Activated T-cell treated with anti-CD3 and anti-CD28 coated beads, Interleukin-2, amount 50 U/mL, for 4 hours (primary cell): ENCODE measurements around the gene UBAP2. TPM values are rescaled to one million over a fixed set of nuclear protein-coding genes. Genes with fewer than 3 reads are reported as not detected.
"Not testable (repeated sequence)": the region's sequence is repeated elsewhere in the genome, so short reads cannot be mapped to it uniquely, and the experiment has no call there.

Experiments used
- ATAC-seq, 2 donors: fragments of 200-7000 bp; cut with Tn5 transposase; one replicate each; pipeline ENCODE4 v1.10.0; 2021
- DNase-seq: peaks from one replicate; pipeline ENCODE4 v3.0.0-alpha.2; 2020
- H3K27me3 Mint-ChIP-seq: one replicate; pipeline ENCODE4 v1.8.0; 2021; ENCODE audit warnings: low read depth, mixed read lengths
- H3K36me3 Mint-ChIP-seq: one replicate; pipeline ENCODE4 v1.8.0; 2022; ENCODE audit warnings: mixed read lengths; ENCODE audit not compliant: insufficient read depth
- H3K4me1 Mint-ChIP-seq: one replicate; pipeline ENCODE4 v1.8.0; 2021; ENCODE audit warnings: low read depth, mixed read lengths
- H3K4me3 Mint-ChIP-seq: one replicate; pipeline ENCODE4 v1.8.0; 2021; ENCODE audit warnings: mild to moderate bottlenecking, moderate library complexity, mixed read lengths
- H3K9me3 Mint-ChIP-seq: one replicate; pipeline ENCODE4 v1.8.0; 2021; ENCODE audit warnings: mixed read lengths
- total RNA-seq, 3 donors: library from RNA; stranded (reverse); gene quantifications; one replicate each; pipeline ENCODE4 v1.2.1, GENCODE V29; 2021

Gene UBAP2
- total RNA-seq, 3 donors from 2014 or later = 47.9 to 59.4 (median 52.3) TPM

GRCh38 chr9:34070606-34071324 is 22.1 kb upstream of the UBAP2 start:
- no peak for DNase-seq
- ATAC-seq = no peak
- no peaks in the 10 kb centered on the region for H3K27me3 Mint-ChIP-seq

DNA sequence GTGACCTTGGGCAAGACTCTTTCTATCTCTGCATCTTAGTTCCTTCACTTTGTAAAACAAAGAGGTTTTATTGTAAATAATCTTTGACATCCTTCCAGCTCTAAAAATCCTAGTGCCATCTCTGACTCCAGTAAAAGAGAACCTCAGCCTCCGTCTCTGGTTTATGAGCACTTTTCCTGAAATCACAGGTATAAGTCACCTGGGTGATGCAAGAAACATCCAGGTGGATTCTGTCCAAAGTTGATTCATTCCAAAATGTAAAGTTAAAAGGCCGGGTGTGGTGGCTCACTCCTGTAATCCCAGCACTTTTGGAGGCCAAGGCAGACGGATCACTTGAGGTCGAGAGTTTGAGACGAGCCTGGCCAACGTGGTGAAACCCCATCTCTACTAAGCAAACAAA is 21.1 kb upstream of the UBAP2 start:
- H3K36me3 Mint-ChIP-seq = no peaks in the 10 kb centered on the region
- H3K9me3 Mint-ChIP-seq = no peaks in the 10 kb centered on the region
- ATAC-seq = no peak
- no peak for DNase-seq
- H3K4me1 Mint-ChIP-seq = peaks cover 2% of the 10 kb centered on the region
- no peak overlapping the region for H3K4me3 Mint-ChIP-seq
- H3K27me3 Mint-ChIP-seq = no peaks in the 10 kb centered on the region

More at GRCh38 chr9:34070606-34071324, 22.1 kb upstream of the UBAP2 start:
- H3K4me3 Mint-ChIP-seq = no peak overlapping the region
- no peaks in the 10 kb centered on the region for H3K9me3 Mint-ChIP-seq
- no peaks in the 10 kb centered on the region for H3K36me3 Mint-ChIP-seq
- peaks cover 2% of the 10 kb centered on the region for H3K4me1 Mint-ChIP-seq

DNA sequence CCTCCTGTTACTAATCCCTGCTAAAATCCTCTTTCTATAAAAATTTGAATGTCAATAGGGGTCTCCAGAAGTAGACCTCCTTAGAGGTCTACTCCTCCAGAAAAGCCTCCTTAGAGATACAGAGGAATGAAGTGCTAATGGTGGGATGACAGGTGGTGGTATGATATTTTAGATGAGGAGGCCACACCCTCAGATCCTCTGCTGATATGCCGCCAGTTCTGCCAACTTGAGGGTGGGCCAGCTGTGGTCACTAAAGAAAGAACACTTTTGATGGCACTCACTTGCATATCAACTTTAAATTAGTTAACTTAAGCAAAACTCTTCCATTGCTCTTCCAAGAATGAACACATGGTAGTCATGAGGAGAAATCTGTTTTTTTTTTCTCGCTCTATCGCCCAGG is 16.9 kb upstream of the UBAP2 start:
- no peak overlapping the region for H3K4me3 Mint-ChIP-seq
- peaks cover 2% of the 10 kb centered on the region for H3K4me1 Mint-ChIP-seq
- no peaks in the 10 kb centered on the region for H3K9me3 Mint-ChIP-seq
- DNase-seq (no peak), ATAC-seq (no peak)
- no peaks in the 10 kb centered on the region for H3K36me3 Mint-ChIP-seq
- no peaks in the 10 kb centered on the region for H3K27me3 Mint-ChIP-seq

GRCh38 chr9:34059954-34060353 is 11.3 kb upstream of the UBAP2 start:
- Mint-ChIP-seq H3K9me3 (no peaks in the 10 kb centered on the region), H3K4me3 (no peak overlapping the region), H3K27me3 (no peaks in the 10 kb centered on the region), H3K36me3 (no peaks in the 10 kb centered on the region), H3K4me1 (no peaks in the 10 kb centered on the region)
- no peak for ATAC-seq
- DNase-seq = no peak

- DNase-seq (no peak), ATAC-seq (no peak)
- H3K4me1 Mint-ChIP-seq = no peaks in the 10 kb centered on the region
- no peaks in the 10 kb centered on the region for H3K9me3 Mint-ChIP-seq
- H3K36me3 Mint-ChIP-seq = no peaks in the 10 kb centered on the region
- no peaks in the 10 kb centered on the region for H3K27me3 Mint-ChIP-seq
- H3K4me3 Mint-ChIP-seq = no peak overlapping the region
Observed at GRCh38 chr9:34059281-34059680, 10.6 kb upstream of the UBAP2 start.

- ATAC-seq (no peak), DNase-seq (no peak)
- Mint-ChIP-seq H3K4me1 (peaks cover 30% of the 10 kb centered on the region), H3K27me3 (no peaks in the 10 kb centered on the region), H3K4me3 (peak overlapping the region; percentile 96), H3K36me3 (peaks cover 3% of the 10 kb centered on the region), H3K9me3 (no peaks in the 10 kb centered on the region)
Observed at GRCh38 chr9:34049630-34050384, 1.1 kb upstream of the UBAP2 start.

GRCh38 chr9:34047864-34048726 is 592 bp downstream of the UBAP2 start:
- Mint-ChIP-seq H3K4me1 (peaks cover 30% of the 10 kb centered on the region), H3K9me3 (no peaks in the 10 kb centered on the region), H3K4me3 (peak overlapping the region; percentile 96), H3K36me3 (peaks cover 3% of the 10 kb centered on the region), H3K27me3 (no peaks in the 10 kb centered on the region)
- ATAC-seq (peak; percentile 19 to 27), DNase-seq (peak; percentile 51)

GRCh38 chr9:34046784-34047379 is 1.8 kb downstream of the UBAP2 start:
- no peak for DNase-seq
- no peak for ATAC-seq
- Mint-ChIP-seq H3K27me3 (no peaks in the 10 kb centered on the region), H3K4me1 (peaks cover 30% of the 10 kb centered on the region), H3K9me3 (no peaks in the 10 kb centered on the region), H3K4me3 (peak overlapping the region; percentile 96), H3K36me3 (peaks cover 3% of the 10 kb centered on the region)

DNA sequence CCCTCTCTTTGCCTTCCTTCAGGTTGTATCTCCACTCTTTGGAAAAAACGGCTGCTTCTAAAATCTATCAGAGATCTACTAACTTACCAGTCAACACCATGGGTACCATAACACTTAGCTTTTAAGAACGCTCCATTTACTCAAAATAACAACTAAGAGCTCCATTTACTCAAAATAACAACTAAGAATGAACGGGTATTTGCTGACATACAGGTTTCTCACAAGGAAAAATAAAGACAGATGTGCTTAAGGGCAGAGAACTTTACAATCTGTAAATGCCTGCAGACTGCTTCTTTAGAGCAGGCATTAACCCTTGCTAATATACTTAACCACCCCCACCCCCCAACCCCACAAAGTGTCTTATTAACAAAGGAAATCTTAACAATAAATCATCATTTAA is 2.8 kb downstream of the UBAP2 start:
- Mint-ChIP-seq H3K9me3 (no peaks in the 10 kb centered on the region), H3K4me3 (no peak overlapping the region), H3K36me3 (peaks cover 3% of the 10 kb centered on the region), H3K27me3 (no peaks in the 10 kb centered on the region), H3K4me1 (peaks cover 30% of the 10 kb centered on the region)
- no peak for ATAC-seq
- DNase-seq = no peak

GRCh38 chr9:34042074-34042473 is 6.6 kb downstream of the UBAP2 start:
- H3K9me3 Mint-ChIP-seq, ATAC-seq, H3K27me3 Mint-ChIP-seq, H3K4me3 Mint-ChIP-seq, DNase-seq, H3K36me3 Mint-ChIP-seq: not testable (repeated sequence)
- H3K4me1 Mint-ChIP-seq = peaks cover 12% of the 10 kb centered on the region

DNA sequence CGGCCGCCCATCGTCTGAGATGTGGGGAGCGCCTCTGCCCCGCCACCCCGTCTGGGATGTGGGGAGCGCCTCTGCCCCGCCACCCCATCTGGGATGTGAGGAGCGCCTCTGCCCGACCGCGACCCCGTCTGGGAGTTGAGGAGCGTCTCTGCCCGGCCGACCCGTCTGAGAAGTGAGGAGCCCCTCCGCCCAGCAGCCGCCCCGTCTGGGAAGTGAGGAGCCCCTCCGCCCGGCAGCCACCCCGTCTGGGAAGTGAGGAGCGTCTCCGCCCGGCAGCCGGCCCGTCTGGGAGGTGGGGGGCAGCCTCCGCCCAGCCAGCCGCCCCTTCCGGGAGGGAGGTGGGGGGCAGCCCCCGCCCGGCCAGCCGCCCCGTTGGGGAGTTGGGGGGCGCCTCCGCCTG is 9.8 kb downstream of the UBAP2 start:
- not testable (repeated sequence) for DNase-seq, H3K9me3 Mint-ChIP-seq, H3K4me3 Mint-ChIP-seq, H3K4me1 Mint-ChIP-seq, H3K36me3 Mint-ChIP-seq, H3K27me3 Mint-ChIP-seq, ATAC-seq

- Mint-ChIP-seq H3K36me3 (peaks cover 11% of the 10 kb centered on the region), H3K27me3 (no peaks in the 10 kb centered on the region), H3K4me3 (no peak overlapping the region), H3K9me3 (no peaks in the 10 kb centered on the region), H3K4me1 (peaks cover 11% of the 10 kb centered on the region)
- no peak for ATAC-seq
- no peak for DNase-seq
Observed at GRCh38 chr9:34037626-34038025, 11.1 kb downstream of the UBAP2 start.

DNA sequence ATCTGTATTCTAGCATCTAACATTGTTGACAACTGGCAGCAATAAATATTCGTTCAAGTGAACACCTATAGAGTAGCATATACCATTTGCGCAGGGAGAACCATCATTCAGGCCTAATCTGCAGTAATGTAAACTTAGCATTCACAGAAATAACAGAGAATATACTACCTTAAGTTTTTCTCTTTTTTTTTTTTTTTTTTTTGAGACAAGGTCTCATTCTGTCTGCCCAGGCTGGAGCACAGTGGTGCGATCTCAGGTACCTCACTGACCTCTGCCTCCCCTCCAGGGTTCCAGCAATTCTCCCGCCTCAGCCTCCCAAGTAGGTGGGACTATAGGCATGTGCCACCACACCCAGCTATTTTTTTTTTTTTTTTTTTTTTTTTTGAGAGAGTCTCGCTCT is 12.1 kb downstream of the UBAP2 start:
- Mint-ChIP-seq H3K9me3 (no peaks in the 10 kb centered on the region), H3K27me3 (no peaks in the 10 kb centered on the region), H3K4me1 (peaks cover 11% of the 10 kb centered on the region), H3K4me3 (no peak overlapping the region), H3K36me3 (peaks cover 16% of the 10 kb centered on the region)
- ATAC-seq (no peak), DNase-seq (no peak)

GRCh38 chr9:34035656-34036055 is 13.0 kb downstream of the UBAP2 start:
- no peak for ATAC-seq
- H3K27me3 Mint-ChIP-seq = no peaks in the 10 kb centered on the region
- peaks cover 11% of the 10 kb centered on the region for H3K4me1 Mint-ChIP-seq

More at GRCh38 chr9:34035656-34036055, 13.0 kb downstream of the UBAP2 start:
- H3K4me3 Mint-ChIP-seq = no peak overlapping the region
- peaks cover 16% of the 10 kb centered on the region for H3K36me3 Mint-ChIP-seq
- no peak for DNase-seq
- H3K9me3 Mint-ChIP-seq = no peaks in the 10 kb centered on the region
